Amniotic epithelial cell (primary cell): ENCODE results near the gene KLF15.

Experiments used
- DNase-seq: peaks from one replicate; pipeline ENCODE4 v3.0.0-alpha.2; 2010; ENCODE audit warnings: low read depth

KLF15 gene

DNA sequence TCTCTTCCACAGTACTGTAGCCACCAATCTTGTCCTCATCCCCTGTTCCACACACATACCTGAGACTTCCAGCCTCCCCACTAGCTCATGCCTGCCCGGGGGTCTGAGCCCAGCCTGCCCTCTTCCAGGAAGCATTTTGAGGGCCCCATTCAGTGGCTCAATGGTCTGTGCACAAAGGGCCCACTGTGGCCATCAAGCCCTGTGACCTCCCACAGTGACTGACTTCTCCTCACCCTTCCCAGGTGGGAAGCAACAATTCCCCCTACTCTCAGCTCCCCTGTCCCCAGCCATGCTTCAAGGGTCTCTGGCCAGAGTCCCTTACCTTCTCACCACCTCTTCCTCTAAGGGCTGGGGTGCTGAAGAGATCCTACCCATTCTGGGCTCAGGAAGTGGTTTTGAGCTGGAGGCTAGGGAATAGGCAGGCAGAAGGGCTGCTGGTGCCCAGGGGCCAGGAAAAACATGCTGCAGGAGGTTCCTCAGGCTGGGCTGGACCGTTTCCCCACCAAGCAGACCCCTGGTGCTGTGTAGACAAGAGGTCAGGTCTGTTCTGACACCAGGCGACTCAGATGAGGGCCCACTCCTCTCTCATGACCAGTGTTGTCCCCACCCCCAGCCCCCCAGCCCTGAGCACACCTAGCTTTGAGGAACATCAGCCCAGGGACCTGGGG lies 3.0 kb upstream of the KLF15 start:
- no peak for DNase-seq

DNA sequence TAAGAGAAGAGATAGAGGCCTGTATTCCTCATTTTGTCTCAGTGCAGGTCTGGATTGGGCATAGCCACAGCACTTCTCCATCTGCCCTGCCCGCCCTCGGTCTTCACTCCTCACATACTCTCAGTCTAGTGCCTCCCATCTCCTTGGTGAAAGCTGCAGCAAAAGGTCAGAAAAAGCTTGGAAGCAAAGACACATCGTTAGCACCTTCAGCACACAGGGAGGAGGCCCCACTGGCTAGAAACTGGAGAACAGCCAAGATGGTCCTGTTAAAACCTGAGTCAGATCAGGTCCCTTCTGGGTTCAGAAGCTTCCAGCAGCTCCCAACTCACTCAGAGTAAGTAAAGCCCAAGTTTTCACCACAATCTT lies 1.6 kb upstream of the KLF15 start:
- DNase-seq: no peak

DNA sequence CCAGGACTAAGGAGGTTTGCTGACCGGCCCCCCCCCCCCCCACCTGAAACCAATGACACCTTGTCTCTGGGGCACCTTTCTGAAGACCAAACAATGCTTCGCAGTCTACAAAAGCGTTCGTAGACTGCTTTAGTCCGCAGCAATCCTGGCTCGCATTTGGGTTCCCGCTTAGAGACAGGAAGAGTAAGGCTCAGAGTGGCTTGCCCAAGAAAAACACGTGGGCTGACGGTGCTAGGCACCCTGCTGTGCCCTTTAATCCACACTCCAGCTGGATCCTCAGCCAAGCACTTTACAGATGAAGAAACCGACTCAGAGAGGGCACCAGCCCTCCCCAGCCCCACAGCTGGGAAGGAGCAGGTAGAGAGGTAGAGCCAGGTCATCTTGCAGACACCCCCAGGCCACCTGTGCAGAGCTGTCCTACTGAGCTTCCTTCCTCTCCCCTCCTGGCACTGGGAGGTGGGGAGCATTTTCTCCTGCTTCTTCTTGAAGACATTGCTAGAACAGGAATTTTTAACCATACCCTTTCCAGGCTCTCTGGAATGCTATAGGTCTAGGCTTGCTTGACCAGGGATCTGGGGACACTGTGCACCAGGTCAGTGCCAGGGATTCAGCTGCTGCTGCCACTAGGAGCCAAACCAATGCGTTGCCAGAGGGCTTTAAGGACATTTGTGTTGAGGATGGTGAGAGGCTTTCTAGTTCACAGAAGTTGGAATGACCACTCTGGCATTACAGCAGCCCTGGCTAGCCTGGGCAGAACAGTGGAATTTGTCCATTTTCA lies 1.0 kb upstream of the KLF15 start:
- peak; percentile 25 for DNase-seq

DNA sequence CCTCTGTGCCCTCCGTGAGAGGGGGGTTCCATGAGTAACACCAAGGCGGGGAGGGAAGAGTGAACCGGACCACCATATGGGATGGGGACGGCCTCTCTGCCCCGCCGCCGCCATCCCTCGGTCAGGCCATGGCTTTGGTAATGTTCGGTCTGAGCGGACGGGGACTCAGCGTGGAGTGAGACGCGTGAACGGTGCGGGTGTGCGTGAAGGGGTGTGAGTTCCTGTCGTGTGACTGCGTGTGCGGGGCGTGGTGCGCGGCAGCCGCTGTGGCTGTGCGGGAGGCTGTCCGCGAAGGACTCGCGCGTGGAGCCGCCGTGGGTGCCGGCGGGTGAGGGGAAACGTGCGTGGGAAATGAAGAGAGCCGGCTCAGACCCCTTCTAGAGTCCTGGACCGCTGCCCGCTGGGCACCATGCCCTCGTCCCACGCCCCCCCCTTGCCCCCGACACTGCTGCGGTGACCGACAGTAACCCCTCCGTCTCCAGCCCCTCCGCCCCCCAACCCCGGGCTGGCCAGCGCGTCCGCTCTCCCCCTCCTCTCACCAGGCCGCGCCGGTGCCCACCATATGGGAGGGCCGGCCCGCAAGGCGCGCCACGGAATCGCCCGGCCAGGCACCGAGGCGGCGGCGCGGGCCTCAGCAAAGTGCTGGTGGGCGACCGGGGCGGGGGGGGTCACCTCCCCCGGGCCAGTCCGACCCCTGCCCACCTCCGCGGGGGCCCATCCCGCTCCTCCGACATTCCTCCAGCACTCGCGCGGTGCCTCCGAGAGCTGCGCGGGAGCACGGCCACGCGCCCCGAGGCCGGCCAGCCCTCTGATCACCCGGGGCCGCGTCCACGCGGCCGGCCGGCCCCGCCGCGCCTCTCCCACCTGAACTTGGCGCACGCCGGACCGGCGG lies 589 bp downstream of the KLF15 start:
- peak; percentile 15 for DNase-seq

DNA sequence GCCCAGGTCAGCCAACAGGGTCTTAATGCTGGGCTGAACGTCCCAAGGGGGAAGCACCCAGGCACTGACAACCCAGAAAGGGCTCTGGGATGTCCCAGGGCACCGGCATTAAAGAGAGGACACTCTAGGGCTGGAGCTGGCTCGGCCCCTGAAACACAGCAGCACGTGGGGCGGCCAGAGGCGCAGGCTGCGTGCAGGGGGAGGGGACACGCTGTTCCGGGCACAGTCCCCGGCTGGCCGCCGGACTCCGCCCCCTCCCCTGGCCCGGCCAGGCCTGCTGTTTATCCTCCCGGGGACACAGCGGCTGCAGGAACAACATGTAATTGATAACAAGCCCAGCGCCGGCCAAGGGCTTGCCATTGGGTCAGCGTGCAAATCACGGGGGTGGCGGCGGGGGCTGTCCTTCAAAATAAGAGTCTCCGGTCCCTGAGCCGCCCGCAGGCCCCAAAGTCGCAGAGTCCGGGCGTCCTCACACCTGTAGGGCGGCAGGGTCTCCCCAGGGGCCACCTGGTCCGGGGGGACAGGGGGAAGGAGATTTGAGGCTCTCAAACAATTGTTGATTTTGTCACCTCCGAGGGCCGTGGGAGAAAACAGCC lies 1.3 kb downstream of the KLF15 start:
- DNase-seq: peak; percentile 77

DNA sequence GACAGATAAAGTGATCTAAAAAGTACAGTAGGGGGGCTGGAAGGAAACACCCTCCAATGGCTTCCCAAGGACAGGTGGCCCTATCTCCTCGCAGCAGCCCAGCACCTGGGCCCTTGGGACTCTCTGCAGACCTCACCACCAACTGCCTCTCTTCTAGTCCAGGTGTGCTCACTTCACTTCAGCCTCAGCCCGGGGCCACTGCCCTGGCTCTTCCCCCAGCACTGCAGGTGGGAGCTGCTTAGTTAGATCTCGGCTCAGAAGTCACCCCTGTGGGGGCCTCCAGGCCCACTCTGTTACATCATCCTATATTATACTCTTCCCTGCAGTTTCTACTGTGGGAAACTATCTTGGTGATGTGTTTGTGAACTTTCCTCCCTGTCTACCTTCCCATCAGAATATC lies 2.0 kb downstream of the KLF15 start:
- no peak for DNase-seq

DNA sequence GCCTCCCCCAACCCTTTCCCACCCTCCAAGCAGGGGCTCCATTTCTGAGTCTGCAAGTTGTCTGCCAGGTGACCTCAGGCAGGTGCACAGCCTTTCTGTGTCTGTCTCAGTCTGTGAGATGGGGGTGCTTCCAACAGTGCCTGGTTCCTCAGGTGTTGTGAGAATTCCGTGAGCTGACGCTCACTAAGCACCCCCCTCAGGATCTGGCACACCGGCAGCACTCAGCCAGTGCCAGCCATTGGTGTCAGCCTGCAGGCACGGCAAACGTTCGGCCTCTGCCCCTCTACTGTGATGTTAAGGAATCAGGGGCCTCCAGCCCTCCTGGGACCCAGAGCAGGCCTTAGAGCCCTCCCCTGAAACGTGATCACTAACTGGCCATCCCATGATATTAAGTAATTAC lies 2.4 kb downstream of the KLF15 start:
- no peak for DNase-seq

DNA sequence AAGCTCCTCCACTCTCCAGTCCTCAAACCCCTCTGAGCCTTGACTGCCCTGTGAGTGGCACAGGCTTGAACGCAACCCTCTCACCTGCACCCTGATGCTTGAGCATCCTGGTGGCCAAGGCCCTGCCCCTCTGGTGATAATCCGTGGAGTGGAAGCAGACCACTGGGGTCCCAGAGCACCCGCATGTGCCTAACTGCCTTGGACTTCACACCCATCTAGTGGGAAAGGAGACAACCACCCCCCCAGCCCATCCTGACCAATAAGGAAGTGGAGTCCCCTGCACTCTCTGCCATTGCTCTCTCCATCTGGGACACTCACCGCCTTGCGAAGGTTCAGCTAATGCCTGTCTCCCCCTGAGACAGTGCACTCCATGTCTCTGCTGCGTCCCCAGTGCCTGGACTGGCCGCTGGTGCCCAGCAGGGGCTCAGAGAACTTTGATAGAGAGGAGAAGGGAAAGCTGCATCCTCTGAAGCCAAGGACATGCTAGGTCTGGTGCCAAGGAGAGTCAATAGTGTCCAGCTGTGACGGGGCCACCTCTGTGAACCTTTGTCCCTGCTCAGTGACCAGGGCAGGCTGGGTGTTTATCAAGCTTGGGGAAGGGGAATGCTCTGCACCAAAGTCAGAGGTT lies 3.4 kb downstream of the KLF15 start:
- no peak for DNase-seq

DNA sequence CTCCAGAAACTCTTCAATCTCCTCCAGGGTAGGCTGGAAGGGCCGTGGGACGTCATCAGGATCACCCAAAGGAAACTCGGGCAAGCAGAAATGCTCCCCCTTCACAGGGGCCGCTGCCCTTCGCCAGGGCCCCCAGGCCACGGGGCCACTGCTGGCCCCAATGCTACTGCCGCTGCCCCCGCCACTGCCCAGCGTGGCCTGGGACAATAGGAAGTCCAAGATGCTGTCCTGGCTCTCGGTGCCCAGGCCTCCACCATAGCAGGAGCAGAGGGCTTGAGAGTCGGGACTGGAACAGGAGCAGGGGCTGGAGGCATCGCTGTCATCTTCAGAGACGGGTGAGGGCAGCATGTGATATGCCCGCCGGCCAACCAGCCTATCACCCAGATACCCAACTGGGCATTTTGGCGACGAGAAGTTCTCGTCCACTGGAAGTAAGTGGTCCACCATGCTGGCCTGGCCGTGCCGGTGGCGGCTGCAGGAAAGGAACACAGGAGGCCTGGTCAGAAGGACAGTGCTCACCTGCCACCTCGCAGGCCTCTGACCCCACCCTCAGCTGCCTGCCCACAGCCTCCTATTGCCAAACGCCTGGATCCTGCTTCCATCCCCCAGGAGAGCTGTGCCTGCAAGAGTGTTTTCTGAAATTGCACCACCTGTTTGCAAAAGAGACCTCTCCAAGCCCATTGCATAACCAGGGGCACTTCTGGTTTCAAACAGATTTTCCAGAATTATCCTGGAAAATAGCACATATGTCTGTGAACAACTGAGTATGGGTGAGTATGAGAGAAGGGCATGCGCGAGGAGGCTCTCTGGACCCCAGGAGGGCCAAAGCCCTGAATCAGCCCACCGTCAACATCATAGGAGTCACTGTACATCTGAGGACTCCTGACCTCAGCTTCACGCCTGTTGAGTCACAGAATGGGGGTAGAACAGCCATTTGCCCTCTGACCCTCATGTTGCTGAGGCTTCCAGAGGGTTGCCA lies 4.4 kb downstream of the KLF15 start:
- DNase-seq: peak; percentile 72

DNA sequence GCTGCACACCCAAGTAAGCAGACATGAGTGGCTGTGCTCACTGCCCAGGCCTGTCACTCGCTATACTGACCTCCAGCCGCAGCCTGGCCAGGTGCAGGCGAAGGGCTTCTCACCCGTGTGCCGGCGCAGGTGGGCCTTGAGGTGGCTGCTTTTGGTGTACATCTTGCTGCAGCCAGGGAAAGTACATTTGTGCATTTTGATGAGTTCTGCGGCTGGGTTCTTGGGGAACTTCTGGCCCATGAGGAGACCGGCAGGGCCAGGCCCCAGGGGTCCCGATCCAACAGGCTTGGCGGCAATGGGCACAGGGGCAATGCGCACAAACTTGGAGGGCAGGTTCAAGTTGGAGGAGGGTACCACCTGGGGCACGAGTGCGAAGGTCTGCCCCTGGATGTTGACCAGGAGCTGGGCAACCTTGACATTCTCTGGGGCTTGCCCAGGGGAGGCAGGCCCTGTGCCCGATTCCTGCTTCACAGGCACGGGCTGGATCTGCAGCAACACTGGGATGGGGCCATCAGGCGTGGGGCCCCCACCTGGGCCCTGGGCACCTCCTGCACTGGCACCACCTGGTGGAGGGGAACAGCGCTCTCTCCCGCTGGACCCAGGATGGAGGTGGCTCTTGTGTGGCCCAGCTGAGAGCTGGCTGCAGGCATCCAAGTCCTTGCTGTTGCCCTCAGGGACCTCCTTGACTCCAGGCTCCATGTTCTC lies 5.3 kb downstream of the KLF15 start:
- no peak for DNase-seq

DNA sequence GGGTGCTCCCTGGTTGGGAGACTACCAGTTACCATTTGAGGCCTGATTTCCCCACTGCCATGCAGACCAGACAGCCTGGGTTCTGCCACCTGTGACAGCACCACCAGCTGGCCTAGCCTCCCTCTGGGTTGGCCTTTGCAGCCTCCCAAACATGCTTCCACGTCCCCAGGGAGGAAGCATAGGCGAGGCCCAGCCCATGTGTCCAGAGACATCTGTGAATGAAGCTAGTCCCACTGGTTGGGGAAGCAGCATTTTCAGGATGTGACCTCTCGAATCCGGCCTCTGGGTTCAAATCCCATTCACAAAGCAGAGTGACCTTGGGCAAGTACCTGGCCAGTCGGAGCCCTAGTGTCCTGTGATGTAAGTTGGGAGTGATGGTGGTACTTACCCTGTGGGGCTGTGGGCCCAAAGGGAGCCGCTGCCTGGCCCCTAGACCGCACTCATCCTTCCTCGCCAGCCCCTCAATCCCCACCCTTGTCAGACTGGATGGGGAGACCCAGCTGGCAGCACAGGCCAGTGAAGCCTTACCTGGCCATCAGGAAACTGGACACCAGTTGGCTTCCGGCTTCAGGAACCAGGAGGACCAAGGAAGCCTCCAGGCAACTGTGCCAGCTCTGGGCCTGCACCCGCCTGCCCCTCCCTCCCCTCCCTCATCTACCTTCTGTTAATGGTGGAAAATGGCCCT lies 6.0 kb downstream of the KLF15 start:
- no peak for DNase-seq

DNA sequence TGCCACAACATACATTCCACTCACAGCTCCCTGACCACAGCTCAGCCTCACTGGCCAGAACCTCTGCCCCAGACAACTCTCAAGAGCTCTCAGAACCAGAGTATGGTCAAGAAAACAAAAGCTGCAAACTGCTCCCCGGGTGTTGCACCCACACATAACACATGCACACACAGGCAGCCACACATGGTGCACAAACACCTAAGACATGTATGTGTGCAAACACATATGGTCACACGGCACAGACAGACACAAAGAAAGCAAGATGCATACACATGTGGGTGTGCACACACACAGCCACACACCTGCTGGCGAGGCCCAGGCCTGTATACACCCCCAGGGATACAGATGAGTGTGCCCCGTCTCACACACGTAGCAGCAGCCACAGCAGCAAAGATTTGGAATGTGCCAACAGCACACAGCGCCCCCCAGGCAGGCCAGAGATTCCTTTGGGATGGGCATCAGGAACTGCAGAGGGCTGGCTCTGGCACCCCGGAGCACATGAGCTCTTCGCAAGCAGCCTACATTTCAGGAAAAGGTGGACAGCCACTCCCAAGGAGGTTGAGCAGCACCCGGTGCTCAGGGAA lies 6.6 kb downstream of the KLF15 start:
- no peak for DNase-seq

DNA sequence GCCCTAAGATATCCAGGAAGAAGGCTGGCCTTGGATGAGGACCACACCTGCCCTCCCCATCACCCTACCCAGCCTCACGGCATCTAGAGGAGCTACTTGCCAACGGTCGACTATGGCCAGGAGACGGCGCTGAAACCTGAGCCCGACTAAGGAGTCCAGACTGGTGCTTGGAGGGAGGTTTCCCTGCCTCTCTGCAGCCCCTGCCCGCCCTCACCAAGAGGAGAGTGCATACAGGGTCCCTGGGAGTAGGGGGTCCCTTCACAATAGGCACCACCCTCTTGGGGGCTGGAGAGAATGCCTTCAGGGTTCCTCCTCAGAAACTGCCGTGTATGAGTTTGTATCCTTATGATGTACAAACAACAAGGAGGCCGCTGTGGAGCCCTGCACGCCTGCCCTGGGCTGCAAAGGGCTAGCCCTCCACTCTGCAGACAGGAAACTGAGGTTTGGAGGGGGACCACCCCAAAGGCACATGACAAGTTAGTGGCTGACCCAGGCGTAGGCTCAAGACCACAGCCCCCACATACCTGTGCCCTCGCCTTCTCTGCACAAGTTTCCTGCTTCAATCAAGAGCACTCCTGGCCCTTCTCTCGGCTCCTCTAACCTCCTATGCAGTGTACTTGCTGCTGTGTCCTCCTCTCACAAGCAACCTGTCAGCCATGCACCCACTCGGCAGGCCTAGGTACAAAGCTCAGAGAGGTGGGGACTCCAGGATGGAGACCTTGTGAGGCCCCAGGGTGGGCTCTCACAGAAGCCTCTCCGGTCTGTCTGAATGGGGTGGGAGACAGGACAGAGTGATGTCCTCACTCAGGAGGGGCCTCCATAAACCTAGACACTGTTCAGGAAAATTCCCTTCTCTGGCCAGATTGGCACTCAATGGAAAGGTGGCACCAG lies 7.4 kb downstream of the KLF15 start:
- no peak for DNase-seq

DNA sequence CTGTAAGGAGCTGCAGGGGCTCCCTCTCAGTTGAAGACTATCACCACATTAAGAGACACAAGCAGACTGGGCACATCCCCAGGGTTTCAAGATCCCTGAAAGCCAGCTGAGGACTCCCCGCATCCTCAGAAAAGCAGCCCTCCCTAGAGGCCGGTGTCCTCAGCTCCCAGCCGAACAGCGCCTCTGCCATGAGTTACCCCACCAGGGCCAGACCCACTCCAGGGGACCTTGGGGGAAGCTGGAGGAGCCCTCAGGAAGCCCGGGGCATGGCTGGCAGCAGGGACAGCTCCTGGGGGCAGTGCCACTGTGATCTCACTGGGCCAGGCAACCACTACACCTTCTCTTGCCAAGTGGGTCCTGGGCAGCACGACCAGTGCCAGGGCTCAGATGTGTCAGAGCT lies 8.1 kb downstream of the KLF15 start:
- DNase-seq: no peak

DNA sequence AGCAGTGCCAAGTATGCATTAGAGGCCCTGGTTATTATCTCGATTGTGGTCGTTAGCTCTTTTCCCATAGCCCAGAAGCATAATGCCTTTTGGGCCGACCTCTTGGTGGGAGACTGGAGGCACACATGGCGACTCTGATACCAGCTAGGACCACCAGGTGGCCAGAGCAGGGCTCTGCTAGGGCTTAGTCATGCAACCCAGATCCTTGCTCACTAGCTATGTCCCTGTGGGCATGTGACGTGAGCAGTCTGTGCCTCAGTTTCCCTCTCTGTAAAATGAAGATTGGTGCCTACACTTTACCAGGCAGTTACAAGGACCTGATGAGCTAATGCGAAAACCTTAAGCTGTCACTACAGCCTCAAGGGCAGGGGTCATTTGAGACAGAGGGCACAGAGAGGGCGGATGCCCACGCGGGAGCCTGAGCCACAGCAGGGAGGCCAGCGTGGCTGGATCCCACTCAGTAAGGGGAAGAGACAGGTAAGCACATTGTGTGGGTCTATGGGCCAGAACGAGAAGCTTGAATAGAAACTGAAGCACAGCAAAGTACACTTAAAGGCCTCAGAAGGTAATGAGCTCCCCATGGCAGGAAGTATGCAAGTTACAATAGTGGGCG lies 8.8 kb downstream of the KLF15 start:
- no peak for DNase-seq

DNA sequence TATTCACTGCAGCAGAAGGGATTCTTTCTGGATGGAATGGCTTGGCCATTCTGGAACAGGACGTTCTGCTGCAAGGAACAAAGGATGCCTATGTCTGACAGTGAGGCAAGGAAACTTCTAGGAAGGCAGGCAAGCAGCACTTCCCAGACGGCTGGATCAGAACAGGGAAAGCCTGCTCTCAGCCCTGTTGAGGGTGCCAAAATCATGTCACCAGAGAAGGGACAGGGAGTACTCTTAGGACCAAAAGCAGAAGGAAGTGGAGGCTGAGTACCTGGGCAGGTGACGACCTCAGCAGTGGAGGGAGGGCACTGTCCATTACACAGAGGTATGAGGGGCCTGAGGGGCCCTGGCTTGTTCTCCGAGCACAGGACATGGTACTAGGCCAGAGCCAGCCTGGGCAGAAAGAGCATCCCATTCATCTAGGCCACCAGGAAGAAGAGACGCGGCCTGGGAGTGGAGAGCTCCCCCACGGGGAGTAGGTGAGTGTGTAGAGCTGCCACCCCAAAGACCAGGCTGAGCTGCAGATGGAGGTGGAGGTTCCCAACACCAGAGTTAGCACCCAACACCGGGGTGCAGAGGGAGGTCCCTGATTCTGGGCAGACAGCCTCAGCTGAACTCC lies 9.6 kb downstream of the KLF15 start:
- no peak for DNase-seq

DNA sequence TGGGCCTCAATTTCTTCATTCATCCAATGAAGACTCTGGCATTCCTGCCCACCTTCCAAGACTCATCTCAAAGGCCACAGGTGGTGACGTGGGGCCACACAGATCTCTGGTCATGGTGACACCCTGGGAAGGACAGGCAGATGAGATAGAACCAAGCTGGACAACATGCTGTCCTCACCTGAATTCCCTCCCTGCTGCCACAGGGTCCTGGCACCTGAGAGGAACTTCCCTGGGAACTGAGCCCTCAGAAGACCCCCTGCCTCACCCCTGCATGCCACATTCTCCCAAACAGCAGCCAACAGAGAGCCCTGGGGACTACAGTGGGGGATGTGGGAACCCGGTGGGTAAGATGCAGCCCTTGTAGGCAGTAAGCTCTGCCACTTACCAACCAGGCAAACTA lies 10.7 kb downstream of the KLF15 start:
- DNase-seq: no peak
